Measurements from ENCODE around the gene ASCC1.

GRCh38 chr10:72220637-72221036 lies 4.6 kb upstream of the ASCC1 start:
- no peak for TF ChIP-seq EZH2 (IDR thresholded peaks at IDR 0.05; ENCODE audit: low read length, missing control alignments)
- no peak for TF ChIP-seq CTCF (conservative IDR thresholded peaks at IDR 0.05 in 1 of 2, IDR thresholded peaks at IDR 0.05 in 1 of 2; ENCODE audit: low read depth in 1 of 2, low read length in 2 of 2)
